Upper lobe of left lung (tissue), 4 donors: Measurements from ENCODE around the gene ACOT13.

Source experiments
- EP300 ChIP-seq, 4 donors: sonication (generic); formaldehyde crosslinking; IDR thresholded peaks; one replicate each; pipeline ENCODE4 v1.5.1; 2017; ENCODE audit warnings: antibody characterized with exemption in 4 of 4, control low read depth in 2 of 4
- POLR2A ChIP-seq, 4 donors: fragments of 450-650 bp; IDR thresholded peaks; one replicate each; pipeline ENCODE4 v1.5.1; 2016 to 2017; ENCODE audit warnings: antibody characterized with exemption in 4 of 4, mild to moderate bottlenecking in 2 of 4
- POLR2AphosphoS5 ChIP-seq, 2 donors: sonication (generic); formaldehyde crosslinking; IDR thresholded peaks; one replicate each; pipeline ENCODE4 v1.5.1; 2017; ENCODE audit warnings: antibody characterized with exemption in 2 of 2
- TF ChIP-seq, protein P1 (sequence below), 6 experiments: fragments of 450-650 bp in 4 of 6; fragments of 200-600 bp in 2 of 6; sonication (generic) in 2 of 6; IDR thresholded peaks; one replicate each; pipeline ENCODE4 v1.5.1; 2016 to 2019; ENCODE audit warnings: antibody characterized with exemption in 6 of 6

DNA sequence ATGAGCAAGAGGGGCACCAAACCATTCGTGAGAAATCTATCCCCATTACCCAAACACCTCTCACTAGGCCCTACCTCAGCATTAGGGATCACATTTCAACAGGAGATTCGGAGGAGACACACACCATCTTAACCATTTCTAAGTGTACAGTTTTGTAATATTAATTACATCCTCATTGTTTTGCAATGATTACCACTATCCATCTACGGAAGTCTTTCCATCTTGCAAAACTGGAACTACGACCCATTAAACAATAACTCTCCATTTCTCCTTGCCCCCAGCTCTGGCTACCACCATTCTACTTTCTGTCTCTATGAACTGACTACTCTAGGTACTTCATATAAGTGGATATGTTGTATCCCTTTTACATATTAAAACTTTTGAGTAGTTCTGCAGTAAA is 20.1 kb downstream of the ACOT13 start:
- TF ChIP-seq, protein P1, sequence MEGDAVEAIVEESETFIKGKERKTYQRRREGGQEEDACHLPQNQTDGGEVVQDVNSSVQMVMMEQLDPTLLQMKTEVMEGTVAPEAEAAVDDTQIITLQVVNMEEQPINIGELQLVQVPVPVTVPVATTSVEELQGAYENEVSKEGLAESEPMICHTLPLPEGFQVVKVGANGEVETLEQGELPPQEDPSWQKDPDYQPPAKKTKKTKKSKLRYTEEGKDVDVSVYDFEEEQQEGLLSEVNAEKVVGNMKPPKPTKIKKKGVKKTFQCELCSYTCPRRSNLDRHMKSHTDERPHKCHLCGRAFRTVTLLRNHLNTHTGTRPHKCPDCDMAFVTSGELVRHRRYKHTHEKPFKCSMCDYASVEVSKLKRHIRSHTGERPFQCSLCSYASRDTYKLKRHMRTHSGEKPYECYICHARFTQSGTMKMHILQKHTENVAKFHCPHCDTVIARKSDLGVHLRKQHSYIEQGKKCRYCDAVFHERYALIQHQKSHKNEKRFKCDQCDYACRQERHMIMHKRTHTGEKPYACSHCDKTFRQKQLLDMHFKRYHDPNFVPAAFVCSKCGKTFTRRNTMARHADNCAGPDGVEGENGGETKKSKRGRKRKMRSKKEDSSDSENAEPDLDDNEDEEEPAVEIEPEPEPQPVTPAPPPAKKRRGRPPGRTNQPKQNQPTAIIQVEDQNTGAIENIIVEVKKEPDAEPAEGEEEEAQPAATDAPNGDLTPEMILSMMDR (IDR thresholded peaks at IDR 0.05), result no peak
- TF ChIP-seq EP300 (IDR thresholded peaks at IDR 0.05), result no peak
- TF ChIP-seq POLR2A (IDR thresholded peaks at IDR 0.05), result no peak
- no peak for TF ChIP-seq POLR2AphosphoS5 (IDR thresholded peaks at IDR 0.05)
